Ureter (tissue), 1 donor: ENCODE data around the gene TMTC1. TPM values are rescaled to one million over a fixed set of nuclear protein-coding genes. Genes with fewer than 3 reads are reported as not detected.
"Not testable (repeated sequence)": the region's sequence is repeated elsewhere in the genome, so short reads cannot be mapped to it uniquely, and the experiment has no call there.

ENCODE experiments used
- DNase-seq: peaks from one replicate; pipeline ENCODE4 v3.0.0-alpha.2; 2020; ENCODE audit warnings: low spot score
- total RNA-seq: library from RNA; stranded (reverse); gene quantifications from one replicate; pipeline ENCODE4 v1.2.4, GENCODE V29; 2023
- donor health status: DM: yes; HTN: yes; CAD: no.

The TMTC1 gene
- total RNA-seq: 48.3 TPM

GRCh38 chr12:29783773-29784666 lies at the start of gene TMTC1:
Gene TMTC1 (minus strand): TSS chr12:29783942. CDS start chr12:29783751, 191 bp downstream.
- peak; percentile 70 for DNase-seq

- no peak for DNase-seq
These were observed 47.4 kb upstream of the TMTC1 start for GRCh38 chr12:29831173-29831572.

DNA sequence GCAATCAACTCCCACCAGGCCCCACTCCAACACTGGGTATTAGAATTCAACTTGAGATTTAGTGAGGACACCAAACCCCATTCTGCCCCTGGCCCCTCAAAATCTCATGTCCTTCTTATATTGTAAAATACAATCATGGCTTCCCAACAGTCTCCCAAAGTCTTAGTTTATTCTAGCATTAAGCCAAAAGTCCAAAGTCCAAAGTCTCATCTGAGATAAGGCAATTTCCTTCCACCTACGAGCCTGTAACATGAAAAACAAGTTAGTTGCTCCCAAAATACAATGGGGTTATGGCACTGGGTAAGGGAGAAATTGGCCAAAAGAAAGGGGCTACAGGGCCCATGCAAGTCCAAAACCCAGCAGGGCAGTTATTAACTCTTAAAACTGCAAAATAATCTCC lies 46.6 kb upstream of the TMTC1 start:
- DNase-seq: no peak

- no peak for DNase-seq
These were observed 35.3 kb upstream of the TMTC1 start for GRCh38 chr12:29818916-29819623.

GRCh38 chr12:29816874-29817725 lies 33.4 kb upstream of the TMTC1 start:
- no peak for DNase-seq

DNA sequence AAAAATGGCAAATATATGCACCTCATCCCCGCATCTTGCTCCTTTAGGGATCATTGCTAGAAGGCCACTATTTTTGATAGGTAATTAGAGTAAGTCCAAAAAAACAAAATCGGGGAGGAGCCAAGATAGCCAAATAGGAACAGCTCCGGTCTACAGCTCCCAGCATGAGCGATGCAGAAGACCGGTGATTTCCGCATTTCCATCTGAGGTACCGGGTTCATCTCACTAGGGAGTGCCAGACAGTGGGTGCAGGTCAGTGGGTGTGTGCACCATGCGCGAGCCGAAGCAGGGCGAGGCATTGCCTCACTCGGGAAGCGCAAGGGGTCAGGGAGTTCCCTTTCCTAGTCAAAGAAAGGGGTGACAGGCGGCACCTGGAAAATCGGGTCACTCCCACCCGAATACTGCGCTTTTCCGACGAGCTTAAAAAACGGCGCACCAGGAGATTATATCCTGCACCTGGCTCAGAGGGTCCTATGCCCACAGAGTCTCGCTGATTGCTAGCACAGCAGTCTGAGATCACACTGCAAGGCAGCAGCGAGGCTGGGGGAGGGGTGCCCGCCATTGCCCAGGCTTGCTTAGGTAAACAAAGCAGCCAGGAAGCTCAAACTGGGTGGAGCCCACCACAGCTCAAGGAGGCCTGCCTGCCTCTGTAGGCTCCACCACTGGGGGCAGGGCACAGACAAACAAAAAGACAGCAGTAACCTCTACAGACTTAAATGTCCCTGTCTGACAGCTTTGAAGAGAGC lies 26.0 kb upstream of the TMTC1 start:
- not testable (repeated sequence) for DNase-seq

DNA sequence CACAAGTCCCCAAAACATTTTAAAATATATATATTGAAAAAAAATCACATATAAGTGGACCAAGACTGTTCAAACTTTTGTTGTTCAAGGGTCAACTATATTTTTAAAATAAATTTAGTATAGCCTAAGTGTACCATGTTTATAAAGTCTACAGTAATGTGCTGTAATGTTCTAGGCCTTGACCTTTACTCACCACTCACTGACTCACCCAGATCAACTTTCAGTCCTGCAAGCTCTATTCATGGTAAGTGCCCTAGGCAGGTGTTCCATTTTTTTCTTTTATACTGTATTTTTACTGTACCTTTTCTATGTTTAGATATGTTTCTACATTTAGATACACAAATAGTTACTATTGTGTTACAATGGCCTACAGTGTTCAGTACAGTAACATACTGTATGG lies 23.4 kb upstream of the TMTC1 start:
- no peak for DNase-seq

DNA sequence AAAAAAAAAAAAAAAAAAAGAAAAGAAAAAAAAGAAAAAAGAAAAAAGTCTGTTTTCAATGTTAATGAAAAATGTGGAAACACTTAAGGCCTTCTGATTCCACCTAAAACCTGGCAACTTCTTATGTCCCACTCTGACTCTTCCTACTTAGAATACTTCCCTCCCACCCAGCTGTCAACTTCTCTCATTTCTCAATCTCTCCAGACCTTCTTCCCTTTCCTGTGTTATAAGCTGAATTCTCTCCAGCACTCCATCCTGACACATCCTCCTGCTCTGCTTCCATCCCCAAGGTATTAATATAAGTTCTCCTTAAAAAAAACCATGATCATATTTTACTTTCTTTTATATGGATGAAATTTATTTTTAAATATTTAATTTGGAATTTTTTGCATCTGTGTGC lies 20.3 kb upstream of the TMTC1 start:
- DNase-seq: no peak

GRCh38 chr12:29799591-29799990 lies 15.8 kb upstream of the TMTC1 start:
- DNase-seq: no peak

DNA sequence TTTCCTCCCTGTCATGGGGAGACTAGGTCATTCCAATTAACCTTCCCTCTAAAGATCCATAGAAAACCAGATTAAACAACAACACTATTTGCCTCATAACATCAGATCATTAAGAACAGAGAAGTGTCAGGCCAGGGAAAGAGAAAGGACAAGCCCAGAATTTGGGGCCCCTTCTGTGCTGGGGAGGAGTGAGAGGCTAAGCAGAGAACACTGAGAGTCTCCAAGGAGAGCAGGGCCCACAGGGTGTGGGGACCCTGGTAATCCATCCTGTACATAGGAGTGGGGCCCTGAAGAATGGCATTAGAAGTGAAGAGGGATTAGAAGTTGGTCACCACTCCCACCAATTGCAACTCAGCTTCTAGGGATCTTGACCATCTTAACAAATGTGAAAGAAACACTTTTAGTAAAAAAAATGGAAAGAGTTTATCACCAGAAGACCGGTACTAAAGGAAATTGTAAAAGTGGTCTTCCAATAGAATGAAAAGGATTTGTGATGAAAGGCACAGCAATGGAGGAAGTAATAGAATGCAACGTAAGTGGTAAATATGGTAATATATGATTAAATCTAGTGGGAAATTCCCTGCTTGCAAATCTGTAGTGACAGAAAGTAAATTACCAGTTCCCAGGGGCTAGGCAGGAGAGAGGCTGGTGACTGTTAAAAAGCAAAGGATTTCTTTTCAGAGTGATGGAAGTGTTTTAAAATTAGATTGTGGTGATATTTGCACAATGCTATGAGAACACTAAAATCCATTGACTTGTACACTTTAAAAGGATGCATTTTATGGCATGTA lies 14.0 kb upstream of the TMTC1 start:
- no peak for DNase-seq

- peak; percentile 54 for DNase-seq
These were observed 13.1 kb upstream of the TMTC1 start for GRCh38 chr12:29796823-29797263.

DNA sequence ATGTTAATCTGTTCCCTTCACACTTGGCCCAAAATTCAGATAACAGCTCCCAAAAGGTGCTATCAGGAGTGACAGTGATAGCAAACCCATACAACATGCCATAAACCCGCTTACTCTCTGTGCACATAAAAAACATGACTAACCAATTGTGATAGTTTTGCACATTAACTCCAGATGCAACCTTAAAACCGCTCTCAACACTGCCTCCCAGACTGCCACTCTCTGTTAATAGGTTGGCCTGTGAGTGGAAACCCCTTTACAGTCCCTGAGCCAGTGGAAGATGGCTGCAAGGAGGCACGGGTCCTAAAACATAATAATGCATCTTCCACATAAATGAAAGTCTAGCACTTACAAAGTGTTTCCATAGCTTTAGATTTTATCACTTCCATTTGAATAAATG lies 12.0 kb upstream of the TMTC1 start:
- DNase-seq: no peak

GRCh38 chr12:29794862-29795261 lies 11.1 kb upstream of the TMTC1 start:
- no peak for DNase-seq

DNA sequence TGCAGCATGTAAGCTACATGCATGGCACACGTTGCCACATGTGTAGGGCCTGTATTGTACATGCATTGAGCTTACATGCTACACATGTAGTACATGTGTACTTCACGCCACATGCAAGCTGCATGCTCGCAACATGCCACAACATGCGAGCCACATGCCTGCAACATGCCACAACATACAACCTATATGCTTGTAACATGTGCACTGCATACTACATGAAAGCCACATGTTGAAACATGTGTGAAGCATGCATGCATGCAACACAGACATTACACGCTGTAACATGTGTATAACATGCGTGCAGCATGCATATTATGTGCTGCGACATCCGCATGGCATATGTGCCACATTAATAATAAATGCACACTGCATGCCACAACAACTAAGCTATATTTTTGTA lies 9.1 kb upstream of the TMTC1 start:
- DNase-seq: no peak

- DNase-seq: no peak
These were observed 8.4 kb upstream of the TMTC1 start for GRCh38 chr12:29792132-29792531.

DNA sequence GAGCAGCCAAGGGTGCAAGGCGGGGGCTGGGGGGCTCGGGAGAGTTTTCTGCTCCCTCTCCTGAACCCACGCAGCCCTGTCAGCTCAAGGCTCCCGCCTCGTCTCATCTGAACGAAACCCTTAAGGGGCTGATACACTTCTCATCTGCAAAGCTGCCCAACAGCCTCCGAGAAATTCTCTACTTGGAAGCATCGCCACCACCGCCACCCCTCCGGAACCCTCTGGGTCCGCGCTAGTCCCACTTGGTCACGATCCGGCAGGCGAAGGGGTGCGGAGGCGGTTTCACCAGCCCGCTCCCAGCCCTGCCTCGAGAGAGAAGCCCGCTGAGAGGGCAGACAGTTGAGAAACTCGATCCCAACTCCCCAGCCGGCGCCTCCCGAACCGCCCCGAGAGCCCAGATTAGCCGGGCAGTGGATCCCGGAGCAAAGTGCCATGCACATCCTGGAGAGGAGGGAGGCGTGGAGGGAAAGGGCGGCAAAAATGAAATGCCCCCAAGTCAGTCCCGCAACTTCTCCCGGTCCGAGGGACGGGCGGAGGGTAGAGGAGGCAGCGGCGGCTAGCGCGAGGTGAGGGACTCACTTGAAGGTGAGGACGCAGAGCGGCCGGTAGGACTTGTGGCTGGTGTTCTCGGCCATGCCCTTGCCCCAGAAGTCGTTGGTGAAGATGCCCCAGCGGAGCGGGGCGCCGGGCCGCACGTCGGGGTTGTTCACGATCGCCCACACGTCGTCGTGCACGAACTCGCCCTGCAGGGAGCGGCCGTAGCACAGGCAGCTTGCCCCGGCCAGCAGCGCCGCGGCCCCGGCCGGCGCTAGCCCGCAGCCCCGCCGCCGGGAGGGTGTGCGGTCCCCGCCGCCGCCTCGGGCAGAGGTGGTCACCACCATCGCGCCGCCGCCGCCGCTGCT lies 620 bp downstream of the TMTC1 start:
- peak; percentile 54 for DNase-seq

DNA sequence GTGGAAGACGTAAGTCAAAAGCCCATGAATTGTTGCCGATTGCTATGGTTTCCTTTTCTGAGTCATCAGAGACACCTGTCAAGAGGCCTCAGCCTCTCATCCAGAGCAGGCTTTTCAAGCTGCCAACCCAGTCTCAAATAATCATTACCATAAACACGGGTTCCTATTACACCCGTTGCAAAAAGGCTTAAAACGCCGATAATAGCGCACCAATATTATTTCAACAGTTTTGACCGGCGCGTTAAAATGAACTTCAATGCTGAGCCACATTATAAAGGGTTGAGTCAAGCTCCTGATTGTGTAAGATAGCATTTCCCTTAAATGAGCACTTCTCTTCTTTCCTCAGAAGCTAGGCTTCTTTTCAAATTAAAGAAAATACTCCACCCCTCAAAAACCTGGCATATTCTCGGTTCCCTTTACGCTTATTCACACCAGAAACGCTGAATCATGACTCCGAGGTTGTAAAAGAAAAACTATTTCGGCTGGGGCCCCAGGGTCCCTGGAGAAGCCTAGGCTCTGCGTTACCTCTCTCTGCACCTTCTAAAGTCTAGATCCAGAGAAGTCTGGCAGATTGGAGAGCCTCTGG lies 1.4 kb downstream of the TMTC1 start:
- no peak for DNase-seq

GRCh38 chr12:29781705-29782266 lies 2.0 kb downstream of the TMTC1 start:
- no peak for DNase-seq

DNA sequence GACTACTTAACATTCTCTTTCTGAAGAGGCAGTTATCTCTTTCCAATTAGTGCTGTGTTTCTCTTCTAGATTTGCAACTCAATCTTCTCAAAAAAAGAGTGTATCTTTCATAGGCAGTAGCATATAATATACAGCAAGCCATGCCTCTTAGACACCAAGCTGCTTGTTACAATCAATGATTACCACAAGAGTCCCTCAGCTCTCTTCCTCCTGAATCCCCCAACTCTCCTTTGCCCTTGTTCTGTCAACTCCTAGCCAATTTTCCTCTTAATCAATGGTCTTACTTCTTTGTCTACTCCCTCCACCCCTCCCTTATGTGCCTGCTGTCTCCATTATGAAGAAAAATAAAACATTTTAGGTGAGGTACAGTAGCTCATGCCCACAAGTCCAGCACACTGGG lies 2.6 kb downstream of the TMTC1 start:
- DNase-seq: no peak
